ENCODE measurements around the gene C12orf60.

C12orf60 gene

GRCh38 chr12:14839262-14839661 lies 35.8 kb downstream of the C12orf60 start:
- DNase-seq, result no peak

GRCh38 chr12:14840616-14841015 lies 37.1 kb downstream of the C12orf60 start:
- DNase-seq, result no peak

GRCh38 chr12:14841761-14842160 lies 38.3 kb downstream of the C12orf60 start:
- DNase-seq, result no peak

DNA sequence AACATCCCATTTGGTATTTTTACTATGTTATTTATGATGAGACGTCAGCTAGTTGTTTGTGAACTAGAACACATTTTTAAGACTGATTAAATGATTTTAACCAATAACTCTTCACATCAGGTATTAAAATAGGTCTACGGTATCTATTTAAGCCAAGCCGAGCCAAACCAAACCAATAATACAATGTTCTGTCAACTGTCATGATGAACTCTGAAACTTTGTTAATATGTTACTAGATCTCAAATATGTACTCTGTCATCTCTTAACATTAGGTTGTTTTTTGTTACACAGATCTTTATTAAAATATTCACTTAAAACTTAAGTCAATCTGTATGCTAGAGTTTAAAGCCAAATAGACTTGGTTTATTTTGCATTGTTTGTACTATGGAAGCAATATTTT lies 38.8 kb downstream of the C12orf60 start:
- DNase-seq, result no peak

- DNase-seq, result no peak
These were observed 40.0 kb downstream of the C12orf60 start, which contains the start of gene ART4 for GRCh38 chr12:14843425-14843887. Gene ART4, minus strand, starts transcription at chr12:14843526. Its CDS starts 413 bp downstream, at chr12:14843113.

GRCh38 chr12:14844401-14844800 lies 40.9 kb downstream of the C12orf60 start:
- DNase-seq, result no peak

GRCh38 chr12:14845350-14845750 lies 41.9 kb downstream of the C12orf60 start:
- peak; percentile 30 to 36 for DNase-seq

GRCh38 chr12:14846042-14846587 lies 42.6 kb downstream of the C12orf60 start:
- no peak for DNase-seq

DNA sequence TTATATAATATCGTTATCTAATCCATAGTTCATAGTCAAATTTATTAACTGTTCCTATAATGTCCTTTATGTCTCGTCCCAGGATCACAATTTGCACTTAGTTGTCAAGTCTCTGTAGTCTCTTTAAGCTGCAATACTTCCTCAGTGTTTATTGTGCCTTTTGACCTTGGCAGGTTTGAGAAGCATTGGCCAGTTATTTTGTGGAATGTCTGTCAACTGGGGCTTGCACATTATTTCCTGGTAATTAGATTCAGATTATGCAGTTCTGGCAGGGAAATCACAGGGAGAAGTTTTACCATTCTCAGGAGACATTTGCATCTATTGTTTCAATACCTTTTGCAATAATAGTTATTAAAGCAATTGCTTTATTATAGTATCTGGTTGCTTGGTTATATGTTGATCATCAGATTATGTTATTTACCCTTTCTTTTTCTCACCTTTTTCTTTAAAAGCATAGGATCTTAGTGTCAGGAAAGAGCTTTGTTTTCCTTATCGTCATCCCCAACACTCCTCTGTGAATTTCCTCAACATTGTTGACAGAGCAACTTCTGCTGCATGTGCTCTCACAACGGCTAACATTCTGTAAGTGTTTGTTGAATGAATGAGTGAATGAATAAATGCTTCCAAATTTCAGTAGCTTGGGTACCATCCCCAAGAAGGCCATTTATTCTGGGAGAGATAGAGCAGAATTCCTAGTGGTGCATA lies 43.6 kb downstream of the C12orf60 start:
- no peak for DNase-seq

DNA sequence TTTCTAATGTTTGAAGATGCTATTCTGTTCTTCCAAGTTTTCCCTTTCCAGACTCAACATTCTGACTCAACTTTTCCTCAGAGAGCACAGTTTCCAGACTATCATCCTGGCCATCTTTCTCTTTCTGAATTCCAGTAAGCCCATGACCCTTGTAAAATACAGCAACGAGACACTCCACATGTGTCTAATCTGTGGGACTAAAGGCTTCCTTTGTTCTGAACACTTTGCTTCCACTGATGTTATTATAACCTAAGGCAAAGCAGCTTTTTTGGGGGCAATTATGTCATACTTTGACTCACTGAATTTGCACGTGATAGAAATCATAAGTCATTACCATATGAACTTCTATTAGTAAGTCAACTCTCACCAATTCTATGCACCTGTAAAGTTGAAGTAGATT lies 46.2 kb downstream of the C12orf60 start:
- DNase-seq, result no peak

- no peak for DNase-seq
These were observed 47.6 kb downstream of the C12orf60 start for GRCh38 chr12:14850929-14851663.

DNA sequence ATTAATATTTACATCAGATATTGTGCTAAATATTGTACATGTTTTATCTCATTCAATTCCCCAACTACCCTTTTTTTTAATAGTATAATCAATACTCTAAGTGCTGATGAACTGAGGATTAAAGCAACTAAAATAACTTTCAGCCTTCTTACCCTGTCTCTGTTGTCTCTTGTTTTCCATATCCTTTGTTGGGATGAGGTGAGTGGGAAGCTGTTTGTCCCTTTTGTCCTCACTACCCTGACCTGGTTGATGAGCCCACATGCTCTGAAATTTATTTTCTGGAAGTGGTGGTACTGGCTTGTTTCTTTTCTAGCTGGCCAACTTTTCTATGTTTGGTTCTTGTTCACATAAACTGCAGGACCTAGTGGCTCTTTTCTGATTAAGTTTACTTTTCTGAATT lies 49.4 kb downstream of the C12orf60 start:
- DNase-seq, result no peak

- DNase-seq, result no peak
These were observed 50.5 kb downstream of the C12orf60 start for GRCh38 chr12:14853961-14854360.

DNA sequence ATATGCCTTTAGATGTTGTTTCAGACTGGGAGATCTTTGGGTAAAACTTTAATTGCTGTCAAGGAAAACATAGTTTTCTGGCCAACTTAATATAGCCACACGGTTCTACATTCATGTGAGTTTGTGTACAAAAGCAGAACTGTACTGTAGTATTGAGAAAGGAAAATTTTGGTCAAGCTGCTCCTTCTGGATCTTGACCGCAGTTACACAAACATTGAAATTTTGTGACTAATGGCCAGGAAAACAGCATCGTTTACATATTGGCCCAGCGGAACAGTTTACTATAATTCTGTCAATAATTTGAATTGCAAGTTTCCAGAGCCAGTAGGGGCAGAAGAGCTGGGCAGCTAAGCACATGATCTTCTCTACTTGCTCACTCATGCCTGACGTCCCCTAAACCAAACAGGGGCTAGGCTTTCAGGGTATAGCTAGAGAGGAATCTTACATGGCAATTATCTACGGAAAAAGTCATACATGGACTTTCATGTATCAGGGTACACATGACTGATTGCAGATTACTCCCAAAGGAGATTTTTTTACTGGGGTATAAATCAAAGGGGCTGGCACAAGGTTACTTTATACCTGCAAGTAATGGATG lies 51.2 kb downstream of the C12orf60 start:
- DNase-seq, result no peak

- DNase-seq, result no peak
These were observed 55.0 kb downstream of the C12orf60 start for GRCh38 chr12:14858513-14858912.

GRCh38 chr12:14860490-14860889 lies 57.0 kb downstream of the C12orf60 start:
- DNase-seq, result no peak

- DNase-seq, result no peak
These were observed 65.5 kb downstream of the C12orf60 start for GRCh38 chr12:14868916-14869506.

DNA sequence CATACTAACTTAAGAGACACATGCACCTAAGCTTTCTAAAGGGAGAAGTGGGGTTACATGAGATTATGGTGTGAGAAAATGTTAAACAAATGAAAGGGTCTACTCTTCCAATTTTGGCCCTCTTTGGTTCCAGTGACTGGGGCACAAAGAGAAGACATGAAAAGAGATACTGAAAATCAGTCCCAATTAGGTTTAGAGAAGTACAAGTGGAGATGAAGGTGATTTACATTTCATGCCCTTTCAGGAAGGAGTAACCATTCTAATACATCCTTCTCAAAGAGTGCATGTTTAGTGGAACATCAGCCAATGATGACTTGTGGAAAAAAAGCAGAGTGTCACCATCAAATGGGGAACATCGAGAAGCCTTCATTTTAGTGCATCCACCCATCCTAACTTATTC lies 67.8 kb downstream of the C12orf60 start:
- no peak for DNase-seq

- no peak for DNase-seq
These were observed 68.4 kb downstream of the C12orf60 start for GRCh38 chr12:14871886-14872285.

GRCh38 chr12:14873440-14874185 lies 70.1 kb downstream of the C12orf60 start:
- DNase-seq, result no peak

All from activated CD4-positive, alpha-beta T cell treated with anti-CD3 and anti-CD28 coated beads, Interleukin-2, amount 50 U/mL, for 4 hours (primary cell).